H9 (cell line): ENCODE results near the gene PANX2. TPM values are rescaled to one million over a fixed set of nuclear protein-coding genes. Genes with fewer than 3 reads are reported as not detected.
A peak's percentile ranks its signal among the peaks of the same experiment; 100 is the strongest.

Experiments
- DNase-seq: peaks from one replicate; pipeline ENCODE4 v3.0.0-alpha.2; 2017
- H2AFZ ChIP-seq: one replicate; pipeline ENCODE4 v1.6.1; 2013; ENCODE audit warnings: mild to moderate bottlenecking, low read length, control low read depth, moderate library complexity
- H2AK5ac ChIP-seq: 2 replicates; pipeline ENCODE4 v1.6.1; 2013; ENCODE audit warnings: low read length, control low read depth, mixed read lengths; ENCODE audit not compliant: insufficient read length
- H2BK120ac ChIP-seq: one replicate; pipeline ENCODE4 v1.6.1; 2013; ENCODE audit warnings: low read depth, mild to moderate bottlenecking, low read length, control low read depth, inconsistent platforms; ENCODE audit not compliant: poor library complexity, severe bottlenecking
- H2BK12ac ChIP-seq: 2 replicates; pipeline ENCODE4 v1.6.1; 2013; ENCODE audit warnings: low read length, control low read depth, mixed read lengths, low read depth; ENCODE audit not compliant: insufficient read length
- H2BK15ac ChIP-seq: 2 replicates; pipeline ENCODE4 v1.6.1; 2013; ENCODE audit warnings: low read depth, low read length, control low read depth
- H2BK20ac ChIP-seq: one replicate; pipeline ENCODE4 v1.6.1; 2013; ENCODE audit warnings: low read depth, mild to moderate bottlenecking, low read length, control low read depth, inconsistent platforms; ENCODE audit not compliant: poor library complexity, severe bottlenecking
- H2BK5ac ChIP-seq: 2 replicates; pipeline ENCODE4 v1.6.1; 2013; ENCODE audit warnings: low read length, control low read depth, mixed read lengths; ENCODE audit not compliant: insufficient read length
- H3K14ac ChIP-seq: 2 replicates; pipeline ENCODE4 v1.6.1; 2013; ENCODE audit warnings: low read length, control low read depth; ENCODE audit not compliant: insufficient read depth
- H3K18ac ChIP-seq: 2 replicates; pipeline ENCODE4 v1.6.1; 2013; ENCODE audit warnings: low read depth, mild to moderate bottlenecking, mixed read lengths, low read length, control low read depth; ENCODE audit not compliant: insufficient read length
- H3K23ac ChIP-seq: 2 replicates; pipeline ENCODE4 v1.6.1; 2013; ENCODE audit warnings: low read length, control low read depth, mixed read lengths, low read depth; ENCODE audit not compliant: insufficient read length
- H3K23me2 ChIP-seq: 2 replicates; pipeline ENCODE4 v1.6.1; 2013; ENCODE audit warnings: low read depth, mild to moderate bottlenecking, mixed read lengths, low read length, control low read depth; ENCODE audit not compliant: insufficient read length, poor library complexity, severe bottlenecking
- H3K27ac ChIP-seq: 2 replicates; pipeline ENCODE4 v1.5.1; 2013; ENCODE audit warnings: low read length, control low read depth, mixed read lengths, low read depth; ENCODE audit not compliant: insufficient read length
- H3K27me3 ChIP-seq: 2 replicates; pipeline ENCODE4 v1.6.1; 2013; ENCODE audit warnings: low read length, control low read depth, inconsistent platforms; ENCODE audit not compliant: insufficient read depth
- H3K4ac ChIP-seq: 2 replicates; pipeline ENCODE4 v1.6.1; 2013; ENCODE audit warnings: low read depth, mild to moderate bottlenecking, control low read depth, inconsistent platforms, low read length, moderate library complexity
- H3K4me1 ChIP-seq: 2 replicates; pipeline ENCODE4 v1.6.1; 2013; ENCODE audit warnings: low read length, control low read depth, inconsistent platforms; ENCODE audit not compliant: insufficient read depth
- H3K4me2 ChIP-seq: 2 replicates; pipeline ENCODE4 v1.6.1; 2013; ENCODE audit warnings: low read length, control low read depth, mixed read lengths; ENCODE audit not compliant: insufficient read length, insufficient read depth
- H3K56ac ChIP-seq: 2 replicates; pipeline ENCODE4 v1.6.1; 2013; ENCODE audit warnings: low read depth, mild to moderate bottlenecking, mixed read lengths, low read length, control low read depth; ENCODE audit not compliant: insufficient read length
- H3K79me1 ChIP-seq: 2 replicates; pipeline ENCODE4 v1.6.1; 2013; ENCODE audit warnings: low read depth, mild to moderate bottlenecking, moderate library complexity, low read length, control low read depth, inconsistent platforms; ENCODE audit not compliant: insufficient read depth, poor library complexity, severe bottlenecking
- H3K79me2 ChIP-seq: 2 replicates; pipeline ENCODE4 v1.6.1; 2013; ENCODE audit warnings: low read length, control low read depth, inconsistent platforms; ENCODE audit not compliant: insufficient read depth
- H3K9ac ChIP-seq: 2 replicates; pipeline ENCODE4 v1.6.1; 2013; ENCODE audit warnings: low read length, control low read depth, mixed read lengths; ENCODE audit not compliant: insufficient read length; ENCODE audit errors: extremely low read depth
- H3K9me3 ChIP-seq: one replicate; pipeline ENCODE4 v1.6.1; 2013; ENCODE audit warnings: low read depth, low read length, inconsistent platforms; ENCODE audit not compliant: control insufficient read depth
- H3T11ph ChIP-seq: one replicate; pipeline ENCODE4 v1.6.1; 2013; ENCODE audit warnings: mild to moderate bottlenecking, low read length, control low read depth, inconsistent platforms
- H4K20me1 ChIP-seq: one replicate; pipeline ENCODE4 v1.6.1; 2013; ENCODE audit not compliant: control insufficient read depth, insufficient read length, insufficient read depth
- H4K5ac ChIP-seq: 2 replicates; pipeline ENCODE4 v1.6.1; 2013; ENCODE audit warnings: low read depth, mild to moderate bottlenecking, mixed read lengths, low read length, control low read depth; ENCODE audit not compliant: insufficient read length
- H4K8ac ChIP-seq: replicated peaks from 2 replicates; pipeline ENCODE4 v1.6.1; 2013; ENCODE audit warnings: low read length, control low read depth, mixed read lengths, low read depth; ENCODE audit not compliant: insufficient read length
- H4K91ac ChIP-seq: 2 replicates; pipeline ENCODE4 v1.6.1; 2013; ENCODE audit warnings: low read depth, mild to moderate bottlenecking, moderate library complexity, mixed read lengths, low read length, control low read depth; ENCODE audit not compliant: insufficient read length
- H3K27ac Mint-ChIP-seq, 3 experiments: 2 replicates in 2 of 3; 3 replicates in 1 of 3; pipeline ENCODE4 v1.8.0; 2020 to 2021; ENCODE audit warnings: mixed read lengths in 3 of 3, mild to moderate bottlenecking in 1 of 3, moderate library complexity in 1 of 3
- H3K27me3 Mint-ChIP-seq: 2 replicates; pipeline ENCODE4 v1.8.0; 2021; ENCODE audit warnings: low read depth, mild to moderate bottlenecking, moderate library complexity, mixed read lengths
- H3K36me3 Mint-ChIP-seq, 3 experiments: 2 replicates in 2 of 3; 3 replicates in 1 of 3; pipeline ENCODE4 v1.8.0; 2020 to 2021; ENCODE audit warnings: low read depth in 3 of 3, mixed read lengths in 3 of 3; ENCODE audit not compliant: insufficient read depth in 1 of 3
- H3K4me1 Mint-ChIP-seq, 2 experiments: 2 replicates each; pipeline ENCODE4 v1.8.0; 2020; ENCODE audit warnings: mixed read lengths in 2 of 2
- H3K4me3 Mint-ChIP-seq, 2 experiments: 2 replicates in 1 of 2; 3 replicates in 1 of 2; pipeline ENCODE4 v1.8.0; 2020 to 2021; ENCODE audit warnings: mild to moderate bottlenecking in 2 of 2, mixed read lengths in 2 of 2, moderate library complexity in 1 of 2
- H3K9me3 Mint-ChIP-seq, 2 experiments: 2 replicates in 1 of 2; 3 replicates in 1 of 2; pipeline ENCODE4 v1.8.0; 2020; ENCODE audit warnings: mild to moderate bottlenecking in 2 of 2, mixed read lengths in 2 of 2, moderate library complexity in 1 of 2
- WGBS: extraction: QIAGEN DNeasy Blood & Tissue Kit; methylation state at CpG from one replicate; pipeline ENCODE4 v1.1.7; 2013; ENCODE audit warnings: missing lambda C conversion rate, low lambda C conversion rate, mixed read lengths; ENCODE audit not compliant: insufficient read length; ENCODE audit errors: extremely low coverage; 5-methylcytosine and 5-hydroxymethylcytosine counted together
- total RNA-seq: library from RNA; stranded (reverse); gene quantifications from 2 replicates; pipeline ENCODE4 v1.2.1, GENCODE V29; 2021
- TF ChIP-seq, protein P1 (sequence below): fragments of 200-600 bp; sonication (generic); conservative IDR thresholded peaks from 3 replicates; pipeline ENCODE4 v1.8.0; 2021; ENCODE audit warnings: antibody characterized with exemption, mild to moderate bottlenecking

Gene PANX2
- total RNA-seq, 1 experiment from 2014 or later: 8.0 TPM

DNA sequence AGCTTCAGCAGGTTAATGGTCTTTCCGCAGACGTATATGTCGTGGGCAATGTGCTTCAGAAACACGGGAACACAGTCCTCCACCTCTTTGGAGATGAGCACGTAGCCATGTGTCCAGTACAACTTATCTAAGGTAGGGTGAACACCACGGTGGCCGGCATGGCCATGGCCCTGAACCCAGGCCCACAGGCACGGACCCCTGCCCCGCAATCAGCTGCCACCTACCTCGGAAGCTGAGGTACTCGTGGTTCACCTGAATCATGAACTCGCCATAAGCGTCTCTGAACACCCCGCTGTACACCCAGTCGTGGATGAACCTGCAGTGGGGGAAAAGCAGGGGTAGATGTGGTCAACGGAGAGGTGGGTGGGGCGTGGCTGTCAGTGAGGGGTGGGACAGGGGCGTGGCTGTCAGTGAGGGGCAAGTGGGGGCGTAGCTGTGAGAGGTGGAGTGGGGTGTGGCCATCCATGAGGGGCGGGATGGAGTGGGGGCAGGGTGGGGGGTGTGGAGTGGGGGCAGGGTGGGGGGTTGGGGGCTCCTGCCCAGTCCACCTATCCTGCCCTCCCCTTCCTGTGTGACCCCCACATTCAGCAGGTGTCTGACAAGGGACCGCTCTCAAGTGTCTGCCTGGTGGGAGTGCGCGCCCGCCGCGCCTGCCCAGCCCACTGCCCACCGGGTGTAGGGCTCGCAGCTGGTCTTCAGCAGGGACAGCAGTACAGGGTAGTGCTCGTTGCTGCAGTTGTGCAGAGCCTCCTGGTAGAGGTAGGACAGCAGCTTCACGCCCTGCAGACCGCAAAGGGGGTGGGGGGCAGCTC, 55.7 kb downstream of the PANX2 start:
- Histone ChIP-seq H4K8ac (no peak overlapping the region), H3K9ac (no peak overlapping the region), H3K23me2 (no peaks in the 10 kb centered on the region), H3T11ph (no peak overlapping the region), H3K79me2 (no peaks in the 10 kb centered on the region), H3K14ac (no peak overlapping the region; the same call in 1 of the 2 replicates), H3K4me2 (no peak overlapping the region), H2AK5ac (no peak overlapping the region), H3K56ac (no peak overlapping the region), H3K18ac (no peak overlapping the region), H2BK120ac (no peak overlapping the region), H4K20me1 (no peaks in the 10 kb centered on the region), H4K5ac (no peak overlapping the region), H3K27ac (no peak overlapping the region), H3K4me1 (no peaks in the 10 kb centered on the region), H2BK15ac (no peak overlapping the region), H4K91ac (no peak overlapping the region), H3K23ac (no peak overlapping the region), H2BK5ac (no peak overlapping the region), H3K4ac (no peak overlapping the region), H3K79me1 (no peaks in the 10 kb centered on the region), H3K27me3 (no peaks in the 10 kb centered on the region), H2BK12ac (no peak overlapping the region), H2BK20ac (no peak overlapping the region), H2AFZ (no peak overlapping the region), H3K9me3 (no peaks in the 10 kb centered on the region)
- H3K27ac Mint-ChIP-seq: peak overlapping the region in 1 of 3 experiments; percentile 85; a peak in 1 of 7 replicates
- WGBS: no CpG with 5 or more reads among the region's 31 CpGs
- H3K36me3 Mint-ChIP-seq: peaks cover 14 to 40% (median 26%) of the 10 kb centered on the region in 3 experiments
- H3K27me3 Mint-ChIP-seq: no peaks in the 10 kb centered on the region
- no peak for DNase-seq
- TF ChIP-seq, protein P1, sequence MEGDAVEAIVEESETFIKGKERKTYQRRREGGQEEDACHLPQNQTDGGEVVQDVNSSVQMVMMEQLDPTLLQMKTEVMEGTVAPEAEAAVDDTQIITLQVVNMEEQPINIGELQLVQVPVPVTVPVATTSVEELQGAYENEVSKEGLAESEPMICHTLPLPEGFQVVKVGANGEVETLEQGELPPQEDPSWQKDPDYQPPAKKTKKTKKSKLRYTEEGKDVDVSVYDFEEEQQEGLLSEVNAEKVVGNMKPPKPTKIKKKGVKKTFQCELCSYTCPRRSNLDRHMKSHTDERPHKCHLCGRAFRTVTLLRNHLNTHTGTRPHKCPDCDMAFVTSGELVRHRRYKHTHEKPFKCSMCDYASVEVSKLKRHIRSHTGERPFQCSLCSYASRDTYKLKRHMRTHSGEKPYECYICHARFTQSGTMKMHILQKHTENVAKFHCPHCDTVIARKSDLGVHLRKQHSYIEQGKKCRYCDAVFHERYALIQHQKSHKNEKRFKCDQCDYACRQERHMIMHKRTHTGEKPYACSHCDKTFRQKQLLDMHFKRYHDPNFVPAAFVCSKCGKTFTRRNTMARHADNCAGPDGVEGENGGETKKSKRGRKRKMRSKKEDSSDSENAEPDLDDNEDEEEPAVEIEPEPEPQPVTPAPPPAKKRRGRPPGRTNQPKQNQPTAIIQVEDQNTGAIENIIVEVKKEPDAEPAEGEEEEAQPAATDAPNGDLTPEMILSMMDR: no peak
- H3K4me3 Mint-ChIP-seq: no peak overlapping the region
- H3K9me3 Mint-ChIP-seq: peaks cover 0 to 2% of the 10 kb centered on the region in 2 experiments; a peak in 1 of 5 replicates
- no peaks in the 10 kb centered on the region for H3K4me1 Mint-ChIP-seq
